ENCODE measurements around the gene SPO11.
A peak's percentile ranks its signal among the peaks of the same experiment; 100 is the strongest.
"Not testable (repeated sequence)": the region's sequence is repeated elsewhere in the genome, so short reads cannot be mapped to it uniquely, and the experiment has no call there.

SPO11 gene

DNA sequence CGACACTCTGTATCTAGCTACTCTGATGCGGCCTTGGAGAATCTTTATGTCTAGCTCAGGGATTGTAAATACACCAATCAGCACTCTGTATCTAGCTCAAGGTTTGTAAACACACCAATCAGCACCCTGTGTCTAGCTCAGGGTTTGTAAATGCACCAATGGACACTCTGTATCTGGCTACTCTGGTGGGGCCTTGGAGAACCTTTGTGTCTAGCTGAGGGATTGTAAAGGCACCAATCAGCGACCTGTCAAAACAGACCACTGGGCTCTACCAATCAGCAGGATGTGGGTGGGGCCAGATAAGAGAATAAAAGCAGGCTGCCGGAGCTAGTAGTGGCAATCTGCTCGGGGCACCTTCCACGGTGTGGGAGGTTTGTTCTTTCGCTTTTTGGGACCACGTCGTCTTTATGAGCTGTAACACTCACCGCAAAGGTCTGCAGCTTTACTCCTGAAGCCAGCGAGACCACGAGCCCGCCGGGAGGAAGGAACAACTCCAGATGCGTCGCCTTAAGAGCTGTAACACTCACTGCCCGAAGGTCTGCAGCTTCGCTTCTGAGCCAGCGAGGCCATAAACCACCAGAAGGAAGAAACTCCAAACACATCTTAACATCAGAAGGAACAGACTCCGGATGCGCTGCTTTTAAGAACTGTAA lies 19.4 kb downstream of the SPO11 start:
- H3K36me3 ChIP-seq (ENCODE audit: control insufficient read depth, insufficient read depth, low read length); H3K4me1 ChIP-seq (ENCODE audit: control insufficient read depth, insufficient read depth, low read length); H3K9ac ChIP-seq (ENCODE audit: low read depth, low read length): not testable (repeated sequence)

DNA sequence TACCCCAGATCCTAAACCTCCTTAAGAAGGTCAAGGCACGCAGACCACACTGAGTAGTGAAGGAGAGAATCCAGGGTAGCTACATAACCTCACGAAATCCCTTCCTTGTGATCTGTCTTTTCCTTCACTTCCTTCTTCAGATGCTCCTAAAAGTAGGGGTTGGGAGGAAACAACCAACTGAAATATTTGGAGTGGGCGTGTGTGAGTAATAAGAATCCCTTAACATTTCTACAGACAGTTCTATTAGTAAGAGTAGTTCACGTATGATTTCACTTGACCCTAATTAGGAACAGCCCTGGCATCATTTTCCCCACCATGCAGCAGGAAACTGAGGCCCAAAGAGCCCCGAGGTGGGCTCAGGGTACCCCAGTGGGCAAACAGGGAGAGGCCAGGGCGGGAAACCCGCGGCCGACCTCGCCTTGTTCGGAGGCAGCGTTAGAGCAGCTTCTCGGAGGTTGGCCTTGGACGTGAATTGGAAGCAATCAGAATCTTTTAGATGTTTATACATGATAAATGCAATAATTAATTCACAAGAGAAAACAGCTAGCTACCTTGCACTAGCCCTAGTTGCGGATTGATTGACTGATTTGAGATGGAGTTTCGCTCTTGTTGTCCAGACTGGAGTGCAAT lies 20.6 kb downstream of the SPO11 start:
- Histone ChIP-seq H3K4me3 (ENCODE audit: low read depth, low read length) (no peak overlapping the region), H3K9me3 (ENCODE audit: control insufficient read depth, insufficient read depth, low read length) (no peaks in the 10 kb centered on the region), H3K27me3 (ENCODE audit: control insufficient read depth, insufficient read depth, low read length) (no peaks in the 10 kb centered on the region), H3K4me1 (ENCODE audit: control insufficient read depth, insufficient read depth, low read length) (peaks cover 5% of the 10 kb centered on the region), H3K9ac (ENCODE audit: low read depth, low read length) (no peak overlapping the region), H3K36me3 (ENCODE audit: control insufficient read depth, insufficient read depth, low read length) (peaks cover 6% of the 10 kb centered on the region)

More for the DNA sequence above, 19.4 kb downstream of the SPO11 start:
- H3K4me3 ChIP-seq (ENCODE audit: low read depth, low read length); H3K9me3 ChIP-seq (ENCODE audit: control insufficient read depth, insufficient read depth, low read length); H3K27me3 ChIP-seq (ENCODE audit: control insufficient read depth, insufficient read depth, low read length): not testable (repeated sequence)

DNA sequence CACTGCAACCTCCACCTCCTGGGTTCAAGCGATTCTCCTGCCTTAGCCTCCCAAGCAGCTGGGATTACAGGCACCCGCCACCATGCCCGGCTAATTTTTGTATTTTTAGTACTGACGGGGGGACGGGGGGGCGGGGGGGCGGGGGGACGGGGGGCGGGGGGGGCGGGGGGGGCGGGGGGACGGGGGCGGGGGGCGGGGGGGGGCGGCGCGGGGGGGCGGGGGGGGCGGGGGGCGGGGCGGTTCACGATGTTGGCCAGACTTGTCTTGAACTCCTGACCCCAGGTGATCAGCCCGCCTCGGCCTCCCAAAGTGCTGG lies 21.1 kb downstream of the SPO11 start:
- not testable (repeated sequence) for H3K9ac ChIP-seq (ENCODE audit: low read depth, low read length)

DNA sequence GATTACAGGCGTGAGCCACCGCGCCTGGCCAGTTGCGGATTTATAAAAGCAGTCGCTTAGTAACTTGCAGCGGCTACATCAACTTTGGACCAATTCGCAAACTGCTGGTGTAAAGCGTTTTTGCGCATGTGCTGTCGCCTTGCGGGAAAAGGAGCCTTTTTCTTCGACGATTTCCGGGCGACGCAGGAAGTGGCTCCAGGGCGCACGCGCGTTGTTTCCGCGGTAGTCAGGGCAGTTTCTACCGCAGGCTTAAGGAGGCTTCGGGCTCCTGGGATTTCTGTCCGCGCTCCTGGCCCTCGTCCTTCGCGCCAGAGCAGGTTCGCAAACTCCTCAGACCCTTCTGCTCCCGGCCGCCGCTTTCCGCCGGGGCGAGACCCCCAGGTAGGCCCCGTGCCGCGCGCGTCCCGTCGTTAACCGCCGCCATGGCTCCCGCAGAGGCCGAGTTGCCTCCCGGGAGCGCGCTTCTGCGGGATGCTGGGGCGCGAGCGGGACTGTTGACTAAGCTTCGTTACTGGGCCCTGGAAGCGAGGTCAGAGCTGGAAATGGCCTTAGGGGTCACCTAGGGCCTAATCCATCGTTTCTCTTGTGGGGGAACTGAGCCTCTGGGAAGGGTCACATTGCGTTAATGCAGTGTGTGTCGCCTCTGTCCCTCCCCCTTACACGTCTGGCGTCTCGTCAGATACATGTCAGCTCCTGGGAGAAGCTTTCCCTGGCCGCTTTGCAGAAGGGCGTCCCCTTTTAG lies 21.6 kb downstream of the SPO11 start, which contains the start of gene RAE1:
Gene RAE1 (plus strand): TSS at position 214 of the 742 bp plus-strand sequence. CDS start 2,784 bp downstream, outside the sequence.
- Histone ChIP-seq H3K4me3 (ENCODE audit: low read depth, low read length) (peak within 1 kb of the TSS; percentile 100), H3K27me3 (ENCODE audit: control insufficient read depth, insufficient read depth, low read length) (no peaks in the 10 kb centered on the region)

More for the DNA sequence above, 21.1 kb downstream of the SPO11 start:
- H3K4me1 ChIP-seq (ENCODE audit: control insufficient read depth, insufficient read depth, low read length); H3K9me3 ChIP-seq (ENCODE audit: control insufficient read depth, insufficient read depth, low read length); H3K36me3 ChIP-seq (ENCODE audit: control insufficient read depth, insufficient read depth, low read length); H3K27me3 ChIP-seq (ENCODE audit: control insufficient read depth, insufficient read depth, low read length): not testable (repeated sequence)
- H3K4me3 ChIP-seq (ENCODE audit: low read depth, low read length) = peak overlapping the region; percentile 100

DNA sequence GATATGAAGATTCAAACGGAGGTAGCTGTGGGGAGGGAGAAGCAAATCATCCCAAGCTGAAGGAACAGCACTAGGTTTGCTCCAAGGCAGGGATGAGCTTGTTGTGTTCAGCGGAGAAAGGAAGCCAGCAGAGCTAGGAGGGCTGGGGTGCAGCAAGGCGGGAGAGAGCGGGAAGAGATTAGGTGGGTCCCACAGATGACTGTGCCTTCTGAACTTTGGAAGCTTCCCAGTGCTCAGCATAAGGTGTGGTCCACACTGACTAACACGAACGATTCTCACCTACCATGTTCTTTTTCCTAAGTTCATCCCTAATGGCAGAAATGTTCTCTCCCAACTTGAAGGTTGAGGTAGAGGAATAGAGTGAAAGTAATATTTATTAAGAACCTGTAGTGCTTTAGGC lies 22.7 kb downstream of the SPO11 start:
- Histone ChIP-seq H3K4me3 (ENCODE audit: low read depth, low read length) (peak overlapping the region; percentile 100), H3K9me3 (ENCODE audit: control insufficient read depth, insufficient read depth, low read length) (no peaks in the 10 kb centered on the region), H3K4me1 (ENCODE audit: control insufficient read depth, insufficient read depth, low read length) (peaks cover 5% of the 10 kb centered on the region), H3K9ac (ENCODE audit: low read depth, low read length) (no peak overlapping the region), H3K36me3 (ENCODE audit: control insufficient read depth, insufficient read depth, low read length) (peaks cover 15% of the 10 kb centered on the region), H3K27me3 (ENCODE audit: control insufficient read depth, insufficient read depth, low read length) (no peaks in the 10 kb centered on the region)

More for the DNA sequence above, 21.6 kb downstream of the SPO11 start, which contains the start of gene RAE1:
- H3K9me3 ChIP-seq (ENCODE audit: control insufficient read depth, insufficient read depth, low read length) = no peaks in the 10 kb centered on the region
- peaks cover 6% of the 10 kb centered on the region for H3K36me3 ChIP-seq (ENCODE audit: control insufficient read depth, insufficient read depth, low read length)
- H3K4me1 ChIP-seq (ENCODE audit: control insufficient read depth, insufficient read depth, low read length) = peaks cover 5% of the 10 kb centered on the region
- peak within 1 kb of the TSS; percentile 91 for H3K9ac ChIP-seq (ENCODE audit: low read depth, low read length)

DNA sequence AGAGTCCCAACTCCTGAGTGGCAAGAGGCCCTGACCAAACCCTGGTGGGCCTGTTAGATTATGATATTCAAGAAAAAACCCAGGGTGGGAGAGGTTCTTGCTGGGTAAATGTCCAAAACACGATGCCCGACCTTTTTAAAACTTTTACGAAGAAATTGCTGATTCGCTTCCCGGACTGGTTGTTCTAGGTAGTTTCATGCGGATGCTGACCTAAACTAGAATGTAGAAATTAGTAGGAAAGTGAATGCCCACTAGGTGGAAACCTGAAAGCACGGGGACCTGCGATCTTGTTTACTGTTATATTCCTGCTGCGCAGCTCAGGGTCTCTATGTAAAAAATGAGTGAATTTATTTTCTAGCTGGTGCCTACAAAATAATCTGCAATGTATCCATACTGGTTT lies 23.7 kb downstream of the SPO11 start:
- no peaks in the 10 kb centered on the region for H3K9me3 ChIP-seq (ENCODE audit: control insufficient read depth, insufficient read depth, low read length)
- H3K9ac ChIP-seq (ENCODE audit: low read depth, low read length) = no peak overlapping the region
- no peak overlapping the region for H3K4me3 ChIP-seq (ENCODE audit: low read depth, low read length)
- H3K4me1 ChIP-seq (ENCODE audit: control insufficient read depth, insufficient read depth, low read length) = peaks cover 5% of the 10 kb centered on the region
- H3K27me3 ChIP-seq (ENCODE audit: control insufficient read depth, insufficient read depth, low read length) = no peaks in the 10 kb centered on the region
- H3K36me3 ChIP-seq (ENCODE audit: control insufficient read depth, insufficient read depth, low read length) = peaks cover 15% of the 10 kb centered on the region

DNA sequence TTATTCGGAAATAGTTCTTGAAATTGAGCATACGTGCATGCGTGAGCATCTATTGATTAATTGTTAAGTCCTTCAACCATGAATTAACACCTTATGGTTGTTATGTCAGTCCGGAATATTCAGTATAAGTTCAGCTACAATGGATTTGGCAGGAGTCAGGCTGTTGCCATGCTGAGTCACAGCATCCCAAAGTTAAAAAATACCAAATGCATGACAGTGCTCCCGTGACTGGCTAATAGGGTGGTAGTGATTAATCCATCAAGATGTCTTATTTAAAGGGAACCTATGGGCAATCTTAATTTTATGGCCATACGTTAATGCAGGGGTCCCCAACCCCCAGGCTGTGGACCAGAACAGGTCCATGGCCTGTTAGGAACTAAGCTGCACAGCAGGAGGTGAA lies 31.9 kb downstream of the SPO11 start:
- no peak overlapping the region for H3K9ac ChIP-seq (ENCODE audit: low read depth, low read length)
- no peaks in the 10 kb centered on the region for H3K27me3 ChIP-seq (ENCODE audit: control insufficient read depth, insufficient read depth, low read length)
- H3K4me1 ChIP-seq (ENCODE audit: control insufficient read depth, insufficient read depth, low read length) = no peaks in the 10 kb centered on the region
- H3K4me3 ChIP-seq (ENCODE audit: low read depth, low read length) = no peak overlapping the region
- H3K9me3 ChIP-seq (ENCODE audit: control insufficient read depth, insufficient read depth, low read length) = no peaks in the 10 kb centered on the region
- peaks cover 24% of the 10 kb centered on the region for H3K36me3 ChIP-seq (ENCODE audit: control insufficient read depth, insufficient read depth, low read length)

DNA sequence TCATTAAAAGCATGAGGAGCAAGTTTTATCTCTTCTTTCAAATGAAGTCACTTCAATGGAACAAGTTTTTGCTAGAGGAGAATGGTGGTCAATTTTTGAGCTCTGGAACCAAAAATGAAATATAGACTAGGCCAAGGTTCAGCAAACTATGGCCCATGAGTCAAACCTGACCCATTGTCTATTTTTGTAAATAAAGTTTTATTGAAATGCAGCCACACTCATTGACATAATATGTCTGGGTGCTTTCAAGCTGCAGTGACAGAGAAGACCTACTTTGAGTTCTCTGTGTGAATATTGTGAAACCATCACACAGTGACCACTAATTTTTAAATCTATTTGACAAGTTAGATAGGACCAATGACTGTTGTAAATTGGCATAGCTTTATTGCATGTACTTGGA lies 34.8 kb downstream of the SPO11 start:
- no peaks in the 10 kb centered on the region for H3K27me3 ChIP-seq (ENCODE audit: control insufficient read depth, insufficient read depth, low read length)
- no peaks in the 10 kb centered on the region for H3K9me3 ChIP-seq (ENCODE audit: control insufficient read depth, insufficient read depth, low read length)
- no peak overlapping the region for H3K4me3 ChIP-seq (ENCODE audit: low read depth, low read length)
- H3K9ac ChIP-seq (ENCODE audit: low read depth, low read length) = no peak overlapping the region
- H3K36me3 ChIP-seq (ENCODE audit: control insufficient read depth, insufficient read depth, low read length) = peaks cover 25% of the 10 kb centered on the region
- H3K4me1 ChIP-seq (ENCODE audit: control insufficient read depth, insufficient read depth, low read length) = no peaks in the 10 kb centered on the region

DNA sequence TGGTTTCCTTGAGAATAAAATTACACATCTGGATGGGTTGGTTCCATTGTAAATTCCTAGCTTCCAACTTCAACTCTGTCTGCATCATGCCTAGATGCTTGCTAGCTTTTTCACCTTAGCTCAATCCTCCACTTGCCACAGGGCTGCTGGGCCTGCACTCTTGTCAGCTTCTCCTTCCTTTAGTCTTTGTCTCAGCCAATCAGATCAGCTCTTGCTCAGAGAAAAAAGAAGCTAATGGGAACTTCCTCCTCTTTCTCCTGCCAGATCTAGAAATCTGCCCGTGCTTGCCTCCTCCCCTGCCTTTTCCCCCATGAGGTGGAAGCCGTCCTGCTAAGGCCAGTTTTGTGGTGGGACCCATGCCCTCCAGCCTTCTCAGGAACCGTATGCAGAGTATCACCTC lies 40.0 kb downstream of the SPO11 start:
- peaks cover 66% of the 10 kb centered on the region for H3K36me3 ChIP-seq (ENCODE audit: control insufficient read depth, insufficient read depth, low read length)
- H3K4me1 ChIP-seq (ENCODE audit: control insufficient read depth, insufficient read depth, low read length) = no peaks in the 10 kb centered on the region
- no peak overlapping the region for H3K4me3 ChIP-seq (ENCODE audit: low read depth, low read length)
- no peak overlapping the region for H3K9ac ChIP-seq (ENCODE audit: low read depth, low read length)
- no peaks in the 10 kb centered on the region for H3K27me3 ChIP-seq (ENCODE audit: control insufficient read depth, insufficient read depth, low read length)
- no peaks in the 10 kb centered on the region for H3K9me3 ChIP-seq (ENCODE audit: control insufficient read depth, insufficient read depth, low read length)

DNA sequence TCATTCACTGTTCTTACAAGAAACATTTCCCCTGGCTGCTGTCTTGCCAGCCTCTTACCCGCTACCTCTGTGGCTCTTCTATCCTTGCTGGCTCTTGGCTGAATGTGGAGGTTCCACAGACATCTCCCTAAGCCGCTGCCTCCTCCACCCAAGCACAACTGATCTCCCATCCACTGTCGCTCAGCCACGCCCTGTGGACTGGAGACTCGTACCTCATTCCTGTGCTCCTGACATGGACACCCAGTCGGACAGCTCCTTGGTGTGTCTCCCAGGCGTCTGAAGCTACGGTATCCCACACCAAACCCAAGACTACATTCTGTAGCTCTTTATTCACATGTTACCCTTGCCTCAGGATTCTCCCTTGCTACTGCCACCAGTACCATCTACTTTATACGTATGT lies 40.7 kb downstream of the SPO11 start:
- H3K9me3 ChIP-seq (ENCODE audit: control insufficient read depth, insufficient read depth, low read length) = no peaks in the 10 kb centered on the region
- H3K4me3 ChIP-seq (ENCODE audit: low read depth, low read length) = no peak overlapping the region
- H3K9ac ChIP-seq (ENCODE audit: low read depth, low read length) = no peak overlapping the region
- H3K27me3 ChIP-seq (ENCODE audit: control insufficient read depth, insufficient read depth, low read length) = no peaks in the 10 kb centered on the region
- H3K4me1 ChIP-seq (ENCODE audit: control insufficient read depth, insufficient read depth, low read length) = no peaks in the 10 kb centered on the region
- peaks cover 64% of the 10 kb centered on the region for H3K36me3 ChIP-seq (ENCODE audit: control insufficient read depth, insufficient read depth, low read length)

DNA sequence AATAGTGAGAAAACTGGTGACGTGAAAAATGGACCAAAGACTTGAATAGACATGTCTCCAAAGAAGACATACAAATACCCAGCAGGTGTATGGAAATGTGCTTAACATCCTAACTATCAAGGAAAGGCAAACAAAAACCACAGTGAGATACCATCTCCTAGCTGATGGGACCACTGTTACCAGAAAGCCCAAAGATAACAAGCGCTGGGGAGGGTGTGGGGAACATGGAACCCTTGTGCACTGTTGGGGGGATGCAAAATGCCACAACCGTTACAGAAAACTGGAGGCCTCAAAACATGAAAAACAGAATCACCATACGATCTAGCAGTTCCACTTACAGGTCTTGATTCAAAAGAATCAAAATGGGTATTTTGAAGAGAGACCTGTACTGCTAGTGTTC lies 41.8 kb downstream of the SPO11 start:
- Histone ChIP-seq H3K9ac (ENCODE audit: low read depth, low read length) (no peak overlapping the region), H3K36me3 (ENCODE audit: control insufficient read depth, insufficient read depth, low read length) (peaks cover 66% of the 10 kb centered on the region), H3K4me1 (ENCODE audit: control insufficient read depth, insufficient read depth, low read length) (no peaks in the 10 kb centered on the region), H3K4me3 (ENCODE audit: low read depth, low read length) (no peak overlapping the region), H3K27me3 (ENCODE audit: control insufficient read depth, insufficient read depth, low read length) (no peaks in the 10 kb centered on the region), H3K9me3 (ENCODE audit: control insufficient read depth, insufficient read depth, low read length) (no peaks in the 10 kb centered on the region)

DNA sequence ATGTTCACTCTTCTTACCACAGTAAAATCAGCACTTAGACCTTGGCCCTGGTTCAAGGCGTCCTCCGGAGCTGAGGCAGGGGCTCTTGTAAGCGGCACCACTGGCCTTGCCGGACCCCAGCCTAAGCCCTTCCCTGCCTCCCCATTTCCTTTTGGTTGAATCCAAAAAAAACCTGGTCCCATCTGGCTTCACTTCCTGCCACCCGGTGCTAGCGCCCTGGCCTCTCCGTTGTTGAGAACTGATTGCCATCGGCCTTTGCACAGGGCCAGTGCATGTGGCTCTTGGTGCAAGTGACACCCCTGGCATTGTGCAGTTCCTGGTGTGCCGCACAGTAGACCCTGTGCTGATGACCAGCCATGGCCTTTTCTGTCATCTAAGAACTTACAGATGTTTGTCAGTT lies 42.6 kb downstream of the SPO11 start:
- no peak overlapping the region for H3K4me3 ChIP-seq (ENCODE audit: low read depth, low read length)
- no peaks in the 10 kb centered on the region for H3K9me3 ChIP-seq (ENCODE audit: control insufficient read depth, insufficient read depth, low read length)
- no peaks in the 10 kb centered on the region for H3K27me3 ChIP-seq (ENCODE audit: control insufficient read depth, insufficient read depth, low read length)
- no peak overlapping the region for H3K9ac ChIP-seq (ENCODE audit: low read depth, low read length)
- H3K36me3 ChIP-seq (ENCODE audit: control insufficient read depth, insufficient read depth, low read length) = peaks cover 63% of the 10 kb centered on the region
- no peaks in the 10 kb centered on the region for H3K4me1 ChIP-seq (ENCODE audit: control insufficient read depth, insufficient read depth, low read length)
